Effector memory CD8-positive, alpha-beta T cell (primary cell): ENCODE results near the gene OR2A42.
"Not testable (repeated sequence)": the region's sequence is repeated elsewhere in the genome, so short reads cannot be mapped to it uniquely, and the experiment has no call there.

ENCODE experiments used
- ATAC-seq: fragments of 150-1000 bp; cut with Tn5 transposase; replicated peaks from 2 replicates; pipeline ENCODE4 v1.10.0; 2021; ENCODE audit warnings: mild to moderate bottlenecking, moderate library complexity
- DNase-seq, 3 experiments: peaks; one replicate each; pipeline ENCODE4 v3.0.0; 2021
- H3K27ac Mint-ChIP-seq, 2 donors: one replicate each; pipeline ENCODE4 v1.8.0; 2022; ENCODE audit warnings: mild to moderate bottlenecking in 2 of 2, mixed read lengths in 2 of 2, moderate library complexity in 2 of 2
- H3K27me3 Mint-ChIP-seq, 2 donors: one replicate each; pipeline ENCODE4 v1.8.0; 2022; ENCODE audit warnings: mixed read lengths in 2 of 2
- H3K36me3 Mint-ChIP-seq: one replicate; pipeline ENCODE4 v1.8.0; 2022; ENCODE audit warnings: mild to moderate bottlenecking, moderate library complexity, mixed read lengths; ENCODE audit not compliant: insufficient read depth
- H3K4me1 Mint-ChIP-seq, 2 donors: one replicate each; pipeline ENCODE4 v1.8.0; 2022; ENCODE audit warnings: low read depth in 2 of 2, mixed read lengths in 2 of 2
- H3K4me3 Mint-ChIP-seq, 2 donors: one replicate each; pipeline ENCODE4 v1.8.0; 2022; ENCODE audit warnings: mild to moderate bottlenecking in 2 of 2, mixed read lengths in 2 of 2, moderate library complexity in 2 of 2
- H3K9me3 Mint-ChIP-seq, 2 donors: one replicate each; pipeline ENCODE4 v1.8.0; 2022; ENCODE audit warnings: mixed read lengths in 2 of 2

The OR2A42 gene

DNA sequence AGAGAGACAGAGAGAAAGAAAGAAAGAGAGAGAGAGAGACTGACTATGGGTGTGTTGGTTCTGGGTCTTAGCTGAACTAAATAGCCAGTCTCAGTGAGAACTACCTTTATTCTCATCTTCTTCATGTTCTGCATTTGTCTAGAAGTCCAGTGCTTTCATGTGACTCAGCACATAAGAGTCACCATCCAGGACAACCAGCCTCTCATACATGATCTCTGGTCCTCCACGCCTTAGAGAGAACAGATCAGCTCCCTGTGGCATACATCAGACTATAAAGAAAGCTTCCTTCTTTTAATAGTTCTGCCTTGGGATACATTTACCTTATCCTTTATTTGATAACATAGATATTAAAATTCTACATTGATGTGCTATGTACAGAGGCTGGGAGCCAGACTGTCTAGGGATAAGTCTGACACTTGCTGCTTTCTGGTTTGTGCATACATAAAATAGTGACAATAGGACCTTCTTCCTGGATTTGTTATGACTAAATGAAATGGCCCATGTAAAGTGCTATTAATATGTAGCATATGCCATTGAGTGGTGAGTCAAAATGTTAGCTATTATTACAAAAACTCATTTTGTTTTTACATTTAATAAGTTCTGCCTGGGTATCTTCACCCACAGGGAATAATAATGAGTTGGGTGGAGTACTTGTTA is 8.4 kb upstream of the OR2A42 start:
- not testable (repeated sequence) for H3K36me3 Mint-ChIP-seq, H3K27ac Mint-ChIP-seq, H3K27me3 Mint-ChIP-seq, H3K4me3 Mint-ChIP-seq, H3K4me1 Mint-ChIP-seq, ATAC-seq, H3K9me3 Mint-ChIP-seq, DNase-seq

DNA sequence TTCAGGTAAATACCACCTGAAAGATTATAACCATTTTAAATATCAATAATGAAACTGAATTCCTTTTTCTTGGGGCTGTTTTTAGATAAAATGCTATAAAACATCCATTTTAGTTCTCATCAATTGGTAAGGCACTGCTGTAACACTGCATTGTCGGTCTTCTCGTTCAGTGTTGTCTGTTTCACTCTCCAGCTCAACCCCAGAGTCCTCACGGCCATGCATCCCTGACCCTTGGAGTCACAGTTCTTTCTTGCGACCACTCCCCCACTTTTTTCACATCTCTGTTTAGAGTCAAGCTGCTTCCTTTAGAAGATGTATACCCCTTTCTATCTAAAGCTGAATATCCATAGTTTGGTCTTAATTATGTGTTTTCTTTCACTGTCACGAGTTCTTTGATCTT is 7.6 kb upstream of the OR2A42 start:
- not testable (repeated sequence) for H3K27me3 Mint-ChIP-seq, H3K9me3 Mint-ChIP-seq, H3K4me3 Mint-ChIP-seq, H3K36me3 Mint-ChIP-seq, ATAC-seq, DNase-seq, H3K27ac Mint-ChIP-seq, H3K4me1 Mint-ChIP-seq

DNA sequence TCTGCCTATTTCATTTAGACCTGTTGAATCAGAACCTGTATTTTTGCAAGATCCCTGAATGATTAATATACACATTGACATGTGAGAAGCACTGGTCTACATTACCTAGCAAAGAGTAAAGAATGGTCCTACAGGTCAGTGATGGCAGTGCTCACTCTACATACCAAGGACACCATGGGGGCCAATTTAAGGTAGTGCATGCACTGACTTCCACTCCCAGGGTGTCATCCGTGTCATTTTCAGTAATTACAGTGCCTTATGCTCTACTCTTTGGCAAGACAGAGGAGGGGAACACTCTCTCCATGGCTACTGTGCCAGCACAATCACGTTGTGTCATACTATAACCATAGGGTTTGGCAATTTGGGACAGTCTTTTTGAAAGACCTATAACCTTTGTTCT is 6.0 kb upstream of the OR2A42 start:
- H3K9me3 Mint-ChIP-seq, H3K4me3 Mint-ChIP-seq, DNase-seq, H3K27ac Mint-ChIP-seq, H3K27me3 Mint-ChIP-seq, ATAC-seq, H3K4me1 Mint-ChIP-seq, H3K36me3 Mint-ChIP-seq: not testable (repeated sequence)

DNA sequence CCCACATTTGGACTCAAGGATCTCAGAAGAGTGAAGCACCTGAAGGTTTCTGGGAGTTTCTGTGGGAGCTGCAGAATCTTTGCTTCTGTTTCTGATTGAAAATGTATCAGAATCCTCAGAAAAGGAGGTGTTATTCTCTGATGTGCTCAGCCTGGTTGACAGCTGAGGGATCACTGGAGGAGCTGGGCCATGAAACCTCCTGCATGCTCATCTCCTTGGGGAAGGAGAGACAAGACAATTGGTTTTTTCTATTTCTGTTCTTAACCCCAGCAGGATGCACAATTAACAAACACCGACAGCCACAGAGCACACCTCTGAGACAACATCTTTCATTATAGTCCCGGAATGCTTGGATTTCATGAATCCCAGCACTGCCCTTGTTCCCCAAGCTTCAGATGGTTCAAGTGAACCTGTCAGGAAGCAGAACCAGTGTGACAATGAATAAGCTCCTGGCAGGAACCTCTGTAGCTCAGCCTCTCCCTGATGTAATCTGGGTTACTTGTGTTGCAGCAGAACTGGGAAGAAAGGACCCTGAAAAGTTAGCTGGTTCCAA is 799 bp downstream of the OR2A42 start:
- H3K4me3 Mint-ChIP-seq, H3K27ac Mint-ChIP-seq, H3K36me3 Mint-ChIP-seq, ATAC-seq, H3K27me3 Mint-ChIP-seq, DNase-seq, H3K9me3 Mint-ChIP-seq, H3K4me1 Mint-ChIP-seq: not testable (repeated sequence)

DNA sequence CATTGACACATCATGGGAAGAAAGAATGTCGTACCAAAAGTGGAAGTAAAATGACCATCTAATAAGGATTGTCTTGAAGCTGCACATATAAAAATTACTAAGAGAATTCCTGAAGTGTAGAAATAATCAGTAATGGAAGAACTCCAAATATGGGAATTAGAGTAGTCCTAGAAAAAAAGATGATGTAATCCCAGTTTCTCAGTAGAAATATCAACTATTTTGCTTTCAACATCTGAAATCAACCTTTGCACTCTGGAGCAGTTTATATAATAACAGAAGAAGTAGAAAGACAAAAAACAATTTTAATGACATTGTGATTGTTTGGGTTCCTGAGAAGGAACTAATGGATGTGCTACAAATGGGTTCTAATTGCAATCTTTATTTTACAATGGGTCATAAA is 6.4 kb downstream of the OR2A42 start:
- not testable (repeated sequence) for H3K4me3 Mint-ChIP-seq, H3K27ac Mint-ChIP-seq, H3K4me1 Mint-ChIP-seq, H3K9me3 Mint-ChIP-seq, ATAC-seq, H3K36me3 Mint-ChIP-seq, DNase-seq, H3K27me3 Mint-ChIP-seq

DNA sequence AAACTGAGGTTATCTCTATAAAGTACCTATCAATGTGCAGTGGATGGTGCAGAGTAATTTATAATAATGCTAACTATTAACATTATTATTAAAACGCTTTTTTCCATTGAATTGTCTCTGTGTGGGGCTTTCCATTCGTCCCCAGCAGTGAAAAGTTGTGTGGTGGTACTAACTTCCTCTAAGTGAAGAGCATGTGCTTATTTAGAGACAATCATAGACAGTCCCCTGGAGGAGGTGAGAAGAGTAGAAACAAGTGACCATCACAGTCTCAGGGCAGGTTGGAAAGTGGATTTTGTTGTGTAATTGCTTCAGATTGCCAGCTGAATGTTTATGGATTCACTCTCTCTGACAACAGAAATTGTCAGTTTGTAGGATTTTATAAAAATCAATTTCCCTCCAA is 8.4 kb downstream of the OR2A42 start:
- not testable (repeated sequence) for H3K36me3 Mint-ChIP-seq, H3K4me3 Mint-ChIP-seq, H3K27ac Mint-ChIP-seq, H3K4me1 Mint-ChIP-seq, H3K27me3 Mint-ChIP-seq, ATAC-seq, H3K9me3 Mint-ChIP-seq, DNase-seq

DNA sequence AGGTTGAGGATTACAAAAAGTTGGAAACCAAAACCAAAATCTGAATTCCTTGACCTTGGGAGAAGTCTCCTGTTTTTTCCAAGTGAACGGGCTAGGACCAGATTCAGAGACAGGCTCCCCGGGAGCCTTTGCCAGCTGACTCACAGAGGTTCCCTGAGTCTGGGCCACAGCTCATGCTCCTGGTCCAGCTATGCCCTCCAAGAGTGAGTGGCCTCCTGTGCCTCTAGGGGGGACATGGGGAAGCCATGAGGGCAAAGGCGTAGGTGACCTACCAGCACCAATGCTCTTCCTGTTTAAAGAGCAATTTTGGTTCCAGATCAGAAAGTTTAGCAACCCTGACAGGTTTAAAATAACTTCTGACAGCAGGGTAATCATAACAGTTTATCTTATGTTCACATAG is 10.6 kb downstream of the OR2A42 start:
- not testable (repeated sequence) for H3K4me1 Mint-ChIP-seq, H3K27ac Mint-ChIP-seq, H3K4me3 Mint-ChIP-seq, H3K27me3 Mint-ChIP-seq, H3K9me3 Mint-ChIP-seq, ATAC-seq, DNase-seq, H3K36me3 Mint-ChIP-seq

DNA sequence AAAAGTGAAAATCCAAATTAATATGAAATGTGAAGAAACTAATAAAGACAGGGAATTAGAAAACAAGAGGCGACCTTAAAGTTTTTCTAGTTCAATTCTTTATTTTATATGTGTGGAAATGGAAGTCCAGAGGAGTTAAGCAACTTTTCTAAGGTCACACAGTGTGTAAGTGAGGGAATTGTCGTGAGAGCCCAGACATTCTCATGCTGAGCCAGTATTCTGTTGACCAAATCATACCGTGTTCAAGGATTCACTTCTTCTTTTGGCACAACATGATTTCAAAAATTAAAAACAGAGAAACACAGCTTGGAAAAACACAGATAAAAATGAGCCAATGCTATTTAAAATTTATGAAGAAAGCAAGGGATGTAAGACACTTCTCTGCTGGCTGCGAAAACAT is 12.5 kb downstream of the OR2A42 start:
- not testable (repeated sequence) for H3K4me3 Mint-ChIP-seq, DNase-seq, H3K27ac Mint-ChIP-seq, H3K36me3 Mint-ChIP-seq, H3K9me3 Mint-ChIP-seq, H3K4me1 Mint-ChIP-seq, ATAC-seq, H3K27me3 Mint-ChIP-seq

DNA sequence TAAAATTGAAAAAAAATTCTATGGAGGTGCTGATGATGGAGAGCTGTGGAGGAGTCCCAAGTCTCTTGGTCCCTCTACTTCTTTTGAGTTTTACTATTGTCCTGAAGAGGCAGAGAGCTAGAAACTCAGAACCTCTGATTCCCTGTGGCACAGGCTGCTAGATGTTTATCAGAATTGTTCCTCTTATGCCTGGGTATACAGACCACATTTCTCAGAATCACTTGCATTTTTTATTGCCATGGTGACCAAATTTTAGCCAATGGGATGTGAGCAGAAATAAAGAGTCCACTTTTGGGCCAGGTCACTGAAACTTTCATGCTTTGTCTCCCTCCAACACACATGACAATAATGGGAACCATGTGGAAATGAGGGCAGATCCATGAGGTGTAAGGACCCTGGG is 15.7 kb downstream of the OR2A42 start:
- H3K4me3 Mint-ChIP-seq, H3K36me3 Mint-ChIP-seq, H3K4me1 Mint-ChIP-seq, DNase-seq, ATAC-seq, H3K27ac Mint-ChIP-seq, H3K27me3 Mint-ChIP-seq, H3K9me3 Mint-ChIP-seq: not testable (repeated sequence)

DNA sequence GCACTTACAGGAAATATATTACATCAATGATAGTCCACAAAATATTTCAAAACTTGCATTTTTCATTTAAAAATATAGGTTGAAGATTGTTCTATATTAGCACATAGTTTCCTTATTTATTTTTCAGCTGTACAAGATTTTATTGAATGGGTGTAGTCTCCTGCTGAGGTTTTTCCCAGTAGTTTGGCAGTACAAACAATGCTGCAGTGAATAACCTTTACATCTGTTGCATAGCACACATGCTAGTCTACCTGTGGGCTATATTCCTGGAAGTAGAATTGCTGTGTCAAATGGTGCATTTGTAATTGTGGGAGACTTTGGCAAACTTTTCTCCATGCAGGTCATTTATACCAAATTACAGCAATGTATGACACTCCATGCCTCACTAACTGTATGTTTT is 18.9 kb downstream of the OR2A42 start:
- H3K4me1 Mint-ChIP-seq, H3K36me3 Mint-ChIP-seq, ATAC-seq, H3K27ac Mint-ChIP-seq, H3K4me3 Mint-ChIP-seq, H3K9me3 Mint-ChIP-seq, DNase-seq, H3K27me3 Mint-ChIP-seq: not testable (repeated sequence)

DNA sequence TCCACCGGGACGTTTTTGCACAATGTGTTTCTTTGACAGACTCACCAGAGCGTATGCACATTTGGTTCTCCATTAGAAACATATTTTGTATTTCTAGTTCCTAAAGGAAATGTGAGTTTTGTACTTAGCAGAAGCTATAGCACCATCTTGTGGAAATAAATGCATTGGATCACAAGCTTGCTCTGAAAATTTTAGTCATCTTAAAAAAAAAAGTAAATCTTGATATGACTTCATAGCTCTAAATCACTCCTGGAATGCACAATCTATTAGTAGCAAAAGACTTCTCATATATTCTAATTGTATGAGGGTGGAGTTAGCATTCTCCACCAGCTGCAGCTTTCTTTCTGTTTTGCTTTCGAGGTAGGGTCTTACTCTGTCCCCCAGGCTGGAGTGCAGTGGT is 20.3 kb downstream of the OR2A42 start:
- not testable (repeated sequence) for H3K4me1 Mint-ChIP-seq, H3K27ac Mint-ChIP-seq, H3K27me3 Mint-ChIP-seq, ATAC-seq, H3K4me3 Mint-ChIP-seq, DNase-seq, H3K9me3 Mint-ChIP-seq, H3K36me3 Mint-ChIP-seq

DNA sequence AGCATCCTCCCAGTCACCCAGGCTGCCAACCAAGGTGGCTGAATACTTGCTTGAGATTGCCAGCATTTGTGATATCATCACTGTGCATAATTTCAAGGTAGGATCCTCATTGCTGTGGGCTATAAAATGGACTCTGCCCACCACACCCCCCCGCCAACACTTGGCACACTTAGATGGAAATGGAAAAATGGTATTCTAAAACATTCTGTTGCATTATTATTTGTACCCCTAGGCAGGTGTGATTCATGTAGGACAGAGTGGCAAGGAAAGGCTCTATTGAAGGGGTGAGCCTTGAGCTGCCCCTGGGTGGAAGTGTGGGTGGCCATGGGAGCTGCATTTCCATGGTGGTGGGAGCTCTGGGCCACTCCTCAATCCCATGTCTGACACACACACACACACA is 20.8 kb downstream of the OR2A42 start:
- H3K27me3 Mint-ChIP-seq, DNase-seq, H3K4me1 Mint-ChIP-seq, H3K4me3 Mint-ChIP-seq, H3K36me3 Mint-ChIP-seq, ATAC-seq, H3K9me3 Mint-ChIP-seq, H3K27ac Mint-ChIP-seq: not testable (repeated sequence)

DNA sequence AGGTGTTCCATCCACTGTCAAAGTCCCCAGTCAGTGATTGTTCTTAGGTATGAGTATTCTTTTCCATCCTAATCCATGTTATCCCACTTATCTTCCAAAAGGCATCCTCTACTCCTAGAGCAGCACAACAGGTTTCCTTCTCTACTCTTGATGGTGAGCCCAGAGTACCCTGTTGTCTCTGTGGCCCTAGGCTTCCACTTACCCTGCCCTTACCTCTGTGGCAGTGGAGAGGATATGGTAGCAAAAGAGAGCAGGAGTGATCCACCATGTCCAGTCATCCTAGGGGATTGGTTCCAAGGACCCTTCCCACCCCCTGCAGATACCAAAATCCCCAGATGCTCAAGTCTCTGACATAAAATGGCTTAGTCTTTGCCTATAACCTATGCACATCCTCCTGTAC is 22.2 kb downstream of the OR2A42 start:
- DNase-seq, H3K4me1 Mint-ChIP-seq, H3K27me3 Mint-ChIP-seq, H3K9me3 Mint-ChIP-seq, H3K27ac Mint-ChIP-seq, H3K36me3 Mint-ChIP-seq, H3K4me3 Mint-ChIP-seq, ATAC-seq: not testable (repeated sequence)

DNA sequence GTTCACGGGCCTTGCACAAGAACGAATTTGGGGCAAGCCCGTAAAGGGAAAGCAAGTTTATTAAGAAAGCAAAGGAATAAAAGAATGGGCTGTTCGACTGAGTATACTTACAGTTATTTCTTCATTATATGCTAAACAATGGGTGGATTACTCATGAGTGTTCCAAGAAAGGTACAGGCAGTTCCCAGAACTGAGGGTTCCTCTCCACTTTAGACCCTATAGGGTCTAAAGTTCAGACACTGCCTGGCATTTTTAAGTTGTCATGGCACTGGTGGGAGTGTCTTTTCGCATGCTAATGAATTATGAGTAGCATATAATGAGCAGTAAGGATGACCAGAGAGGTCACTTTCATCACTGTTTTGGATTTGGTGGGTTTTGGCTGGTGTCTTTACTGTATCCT is 34.1 kb downstream of the OR2A42 start:
- H3K27ac Mint-ChIP-seq, H3K4me3 Mint-ChIP-seq, H3K4me1 Mint-ChIP-seq, H3K27me3 Mint-ChIP-seq, ATAC-seq, H3K9me3 Mint-ChIP-seq, DNase-seq, H3K36me3 Mint-ChIP-seq: not testable (repeated sequence)

DNA sequence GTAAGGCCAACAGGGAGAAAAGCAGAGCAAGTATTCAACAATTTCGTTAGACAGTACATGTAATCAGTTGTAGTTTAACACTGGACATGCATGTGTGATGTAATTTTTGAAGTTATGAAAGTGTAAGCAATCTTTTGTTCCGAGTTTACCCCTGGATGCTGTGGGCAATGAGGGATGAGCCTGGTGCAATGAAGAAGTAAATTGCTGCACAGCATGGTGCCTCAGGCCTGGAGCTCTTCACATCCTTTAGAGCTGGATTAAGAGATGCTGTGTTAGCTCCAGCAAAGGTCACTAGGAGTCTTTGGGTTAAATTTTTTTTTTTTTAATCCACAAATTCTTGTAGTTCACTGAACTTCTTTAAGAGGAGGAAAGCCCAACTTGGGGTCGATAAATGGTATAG is 36.3 kb downstream of the OR2A42 start:
- not testable (repeated sequence) for H3K27ac Mint-ChIP-seq, ATAC-seq, DNase-seq

More for the DNA sequence above, 36.3 kb downstream of the OR2A42 start:
- H3K4me3 Mint-ChIP-seq, H3K4me1 Mint-ChIP-seq, H3K27me3 Mint-ChIP-seq, H3K36me3 Mint-ChIP-seq, H3K9me3 Mint-ChIP-seq: not testable (repeated sequence)
